GM10847 (cell line): ENCODE results near the gene LTF.

Experiments
- POLR2A ChIP-seq: IDR thresholded peaks from 2 replicates; pipeline ENCODE4 v1.6.1; 2011; ENCODE audit not compliant: insufficient read length; ENCODE audit errors: extremely low read depth

The LTF gene

GRCh38 chr3:46464326-46465195 is at the start of gene LTF:
Gene LTF (minus strand): TSS chr3:46464905. CDS start chr3:46464867, 38 bp downstream.
- no peak for TF ChIP-seq POLR2A

GRCh38 chr3:46512191-46512749 is 47.6 kb upstream of the LTF start:
- no peak for TF ChIP-seq POLR2A

GRCh38 chr3:46509661-46510187 is 45.0 kb upstream of the LTF start:
- no peak for TF ChIP-seq POLR2A

GRCh38 chr3:46508850-46509591 is 44.3 kb upstream of the LTF start:
- TF ChIP-seq POLR2A, result no peak

GRCh38 chr3:46506526-46506925 is 41.8 kb upstream of the LTF start:
- TF ChIP-seq POLR2A, result no peak

GRCh38 chr3:46505953-46506352 is 41.2 kb upstream of the LTF start:
- no peak for TF ChIP-seq POLR2A

- no peak for TF ChIP-seq POLR2A
Observed at GRCh38 chr3:46504789-46505188, 40.1 kb upstream of the LTF start.

- TF ChIP-seq POLR2A, result no peak
Observed at GRCh38 chr3:46503200-46503874, 38.6 kb upstream of the LTF start.

- no peak for TF ChIP-seq POLR2A
Observed at GRCh38 chr3:46501702-46502101, 37.0 kb upstream of the LTF start.

- TF ChIP-seq POLR2A, result no peak
Observed at GRCh38 chr3:46500656-46501635, 36.2 kb upstream of the LTF start.

GRCh38 chr3:46498916-46499519 is 34.3 kb upstream of the LTF start:
- no peak for TF ChIP-seq POLR2A

GRCh38 chr3:46497556-46498265 is 33.0 kb upstream of the LTF start, which contains the start of gene RTP3:
Gene RTP3 (plus strand): TSS chr3:46497976. CDS start chr3:46498063, 87 bp downstream.
- no peak for TF ChIP-seq POLR2A
